Measurements from ENCODE around the gene TMEM132C.

The TMEM132C gene

DNA sequence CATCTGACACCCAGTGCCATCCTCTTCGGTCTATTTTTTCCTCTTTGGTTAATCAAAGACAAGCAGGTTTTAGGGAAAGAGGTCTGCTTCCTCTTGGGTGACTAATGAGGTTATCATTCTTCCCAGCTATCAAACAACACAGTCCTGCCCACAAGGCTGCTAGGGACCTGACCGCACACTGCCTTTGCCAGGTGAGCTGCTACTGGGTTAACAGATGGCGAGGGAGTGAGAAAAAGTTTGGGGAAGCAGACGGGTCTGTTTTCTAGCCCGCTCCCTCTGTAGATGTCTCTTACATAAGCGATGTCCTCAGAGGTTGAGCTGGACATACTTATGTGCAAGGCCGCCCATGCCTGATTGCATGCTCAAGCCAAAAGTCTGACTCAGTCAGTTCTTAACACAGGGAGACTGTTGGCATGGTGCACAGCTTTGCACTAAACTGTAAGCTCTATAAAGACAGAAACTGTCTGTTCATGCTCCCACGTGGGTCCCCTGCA, 462.7 kb downstream of the TMEM132C start:
- no peak for DNase-seq

GRCh38 chr12:128734371-128734770, 467.4 kb downstream of the TMEM132C start:
- no peak for DNase-seq

DNA sequence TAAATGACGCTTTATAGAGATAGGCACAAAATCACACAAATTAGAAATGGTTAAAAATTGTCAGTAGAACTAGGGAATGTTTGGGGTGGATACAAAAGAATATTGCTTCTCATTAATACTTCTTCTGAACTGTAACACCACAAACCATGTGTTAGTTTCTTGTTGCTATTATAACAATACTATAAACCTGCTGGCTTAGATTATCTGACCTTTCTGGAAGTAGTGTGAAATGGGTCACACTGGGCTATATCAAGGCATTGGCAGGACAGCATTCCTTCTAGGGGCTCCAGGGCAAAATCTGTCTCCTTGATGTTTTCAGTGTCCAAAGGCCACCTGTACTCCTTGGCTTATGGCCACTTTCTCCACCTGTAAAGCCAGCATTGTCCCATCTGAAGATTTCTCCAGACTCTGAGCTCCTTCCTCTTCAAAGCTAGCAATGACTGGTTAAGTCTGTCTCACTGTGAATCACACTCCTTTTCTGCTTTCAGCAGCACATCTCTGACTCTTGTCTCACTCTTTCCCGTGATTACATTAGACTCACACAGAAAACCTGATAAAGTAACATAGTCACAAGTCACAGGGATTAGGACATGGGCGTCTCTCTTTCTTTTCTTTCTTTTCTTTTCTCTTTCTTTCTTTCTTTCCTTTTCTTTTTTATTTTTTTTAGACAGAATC, 470.5 kb downstream of the TMEM132C start:
- no peak for DNase-seq

DNA sequence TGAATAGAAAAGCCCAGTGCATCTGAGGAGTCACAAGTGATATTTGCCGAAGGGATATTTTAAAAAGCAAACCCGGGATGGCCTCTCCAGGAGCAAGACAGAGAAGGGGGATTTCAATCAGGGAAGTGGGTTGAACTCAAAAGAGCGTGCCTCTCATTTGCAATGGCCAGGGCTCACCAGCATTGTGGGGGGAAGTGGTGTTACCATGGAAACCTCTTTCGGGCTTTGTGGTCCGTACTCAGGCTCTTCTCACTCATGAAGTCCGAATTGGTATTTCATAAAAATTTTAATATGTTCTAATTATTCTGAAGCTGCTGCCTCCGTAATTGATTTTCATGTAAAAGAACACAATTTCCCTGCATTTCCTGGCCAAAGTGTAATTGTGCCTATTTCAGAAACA, 476.9 kb downstream of the TMEM132C start:
- DNase-seq: no peak

DNA sequence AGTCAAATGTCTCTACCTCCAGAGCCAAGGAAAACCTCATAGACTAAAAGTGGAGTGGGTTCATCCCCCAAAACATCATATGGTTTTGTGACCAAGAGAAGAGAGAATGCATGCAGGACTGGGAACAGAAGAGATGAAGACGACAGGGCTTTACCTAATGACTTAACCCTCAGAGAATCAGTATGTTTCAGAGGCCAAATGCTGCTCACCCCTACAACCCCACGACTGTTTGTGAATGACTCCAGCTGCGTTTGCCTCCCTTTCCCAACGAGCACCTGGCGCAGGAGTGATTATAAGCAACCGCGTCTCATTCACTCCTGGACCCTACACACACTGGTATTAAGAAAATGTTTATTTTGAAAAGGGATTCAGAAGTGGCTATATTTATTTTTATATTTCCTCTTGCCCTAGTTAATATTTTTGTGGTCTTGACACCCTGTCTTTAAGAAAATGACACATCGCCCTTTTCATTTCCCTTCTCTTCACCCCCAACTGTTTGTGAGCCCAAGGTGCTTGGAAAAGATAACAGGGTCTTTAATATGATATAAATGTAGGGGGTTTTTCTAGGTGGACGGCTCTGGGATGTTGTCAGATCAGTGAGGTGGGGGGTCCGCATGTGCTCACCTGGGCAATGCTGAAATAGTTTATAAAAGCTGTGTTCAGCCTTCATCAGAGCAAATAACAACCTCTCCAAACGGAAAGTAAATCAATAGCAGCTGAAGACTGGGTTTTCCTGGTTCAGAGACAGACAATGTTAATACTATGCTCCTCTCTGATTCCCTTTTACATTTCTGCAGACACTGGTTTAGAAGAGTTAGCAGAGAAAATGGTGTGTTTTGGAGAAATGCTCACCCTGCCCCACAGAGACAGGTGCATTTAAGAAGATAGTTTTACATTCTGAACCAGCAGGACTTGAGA, 479.1 kb downstream of the TMEM132C start:
- DNase-seq: no peak

- no peak for DNase-seq
Observed at GRCh38 chr12:128747441-128747840, 480.5 kb downstream of the TMEM132C start.

- DNase-seq: no peak
Observed at GRCh38 chr12:128752386-128752785, 485.4 kb downstream of the TMEM132C start.

DNA sequence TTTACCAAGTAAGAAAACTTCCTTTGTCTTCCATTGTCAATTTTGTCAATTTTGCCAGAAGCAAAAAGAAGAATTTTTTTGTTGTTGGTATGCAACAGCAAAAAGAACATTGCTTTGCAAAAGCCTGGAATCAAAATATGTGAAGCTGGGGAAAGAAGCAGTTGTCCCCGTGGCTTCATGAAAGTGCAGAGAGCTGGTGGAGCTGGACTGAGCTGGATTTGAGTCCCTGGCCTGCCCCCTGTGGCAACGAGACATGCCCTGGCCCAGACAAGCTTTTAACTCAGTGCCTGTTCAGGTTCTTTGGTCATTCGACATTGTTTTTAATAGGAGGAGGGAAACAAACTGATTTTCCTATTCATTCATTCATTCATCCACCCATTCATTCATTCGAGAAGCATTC, 486.5 kb downstream of the TMEM132C start:
- DNase-seq: no peak

DNA sequence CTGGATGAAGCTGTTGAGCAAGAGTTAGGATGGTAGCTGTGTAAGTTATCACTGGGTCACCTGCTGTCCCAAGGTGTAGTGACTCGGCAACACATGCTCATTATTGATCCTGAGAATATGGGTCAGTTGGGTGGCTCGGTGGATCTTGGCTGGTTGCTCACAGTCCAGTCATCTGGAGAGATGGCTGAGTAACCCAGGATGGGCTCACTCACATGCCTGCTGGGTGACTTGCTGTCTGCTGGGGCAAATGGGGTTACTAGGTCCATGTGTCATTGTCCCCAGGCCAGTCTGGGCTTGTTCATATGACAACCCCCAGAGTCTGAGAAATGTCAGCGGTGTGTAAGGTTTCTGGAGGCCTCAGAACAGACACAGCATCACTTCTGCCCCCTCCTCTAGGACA, 487.3 kb downstream of the TMEM132C start:
- DNase-seq: no peak

DNA sequence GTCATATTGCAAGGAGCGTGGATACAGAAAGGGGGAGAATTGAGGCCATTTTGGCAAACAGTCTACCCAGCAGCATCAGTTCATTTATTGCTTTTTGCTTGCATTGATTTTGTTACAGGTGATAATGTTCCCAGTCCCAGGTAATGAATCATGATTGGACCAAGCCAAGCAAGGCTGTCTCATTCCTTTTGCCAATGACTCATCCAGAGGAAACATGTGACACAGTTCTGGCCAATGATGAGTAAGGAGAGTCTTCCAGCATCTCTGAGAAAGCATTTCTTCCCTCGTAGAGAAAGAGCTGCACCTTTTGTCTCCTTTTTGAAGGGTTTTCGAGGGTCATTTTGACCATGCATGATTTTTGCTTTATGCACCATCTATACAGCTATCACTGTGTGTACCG, 488.6 kb downstream of the TMEM132C start:
- no peak for DNase-seq
